GM18508 (cell line): ENCODE results near the gene LLGL1.

Experiments
- ATAC-seq: cut with Tn5 transposase; IDR thresholded peaks from one replicate; pipeline ENCODE4 v1.9.1; 2021; ENCODE audit warnings: moderate number of reproducible peaks; ENCODE audit not compliant: insufficient read depth, unreplicated experiment

LLGL1 gene

DNA sequence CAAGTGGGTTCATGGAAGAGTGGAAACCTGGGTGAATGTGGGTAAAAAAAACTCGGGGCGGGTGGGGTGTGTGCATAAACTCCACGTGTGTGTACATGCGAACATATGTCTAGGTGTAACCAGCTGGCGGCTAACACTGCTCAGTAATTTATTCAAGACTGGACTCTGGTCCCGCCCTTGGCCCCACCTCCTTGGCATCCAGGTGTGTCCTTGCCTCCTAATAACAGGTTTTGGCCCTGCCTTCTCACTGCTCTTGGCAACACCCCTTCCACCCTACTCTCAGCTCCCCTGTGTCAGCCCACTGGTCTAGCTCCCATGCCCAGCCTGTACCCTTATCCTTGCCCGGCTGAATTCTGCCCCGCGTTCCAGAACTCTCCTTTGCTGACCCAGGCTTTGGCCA is 24.8 kb downstream of the LLGL1 start:
- no peak for ATAC-seq

- ATAC-seq, result no peak
These were observed 25.3 kb downstream of the LLGL1 start for GRCh38 chr17:18250708-18251107.

DNA sequence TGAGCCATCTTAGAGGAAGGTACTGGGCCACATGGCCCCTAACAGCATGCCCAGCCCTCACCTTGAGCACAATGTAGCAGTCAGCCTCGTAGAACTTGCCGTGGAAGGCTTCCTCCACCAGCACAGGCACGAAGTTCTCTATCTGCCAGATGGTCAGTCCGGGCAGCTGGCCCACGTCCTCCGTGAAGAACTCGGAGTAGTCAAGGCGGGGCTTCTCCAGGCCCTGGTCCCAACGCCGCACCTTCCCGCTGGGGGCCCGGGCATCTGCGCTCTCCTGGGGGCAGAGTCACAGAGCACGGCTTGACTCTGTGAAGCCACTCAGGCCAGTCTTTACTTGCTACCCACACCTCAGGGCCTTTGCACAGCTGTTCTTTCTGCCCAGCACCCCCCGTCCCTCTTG is 25.8 kb downstream of the LLGL1 start:
- no peak for ATAC-seq

DNA sequence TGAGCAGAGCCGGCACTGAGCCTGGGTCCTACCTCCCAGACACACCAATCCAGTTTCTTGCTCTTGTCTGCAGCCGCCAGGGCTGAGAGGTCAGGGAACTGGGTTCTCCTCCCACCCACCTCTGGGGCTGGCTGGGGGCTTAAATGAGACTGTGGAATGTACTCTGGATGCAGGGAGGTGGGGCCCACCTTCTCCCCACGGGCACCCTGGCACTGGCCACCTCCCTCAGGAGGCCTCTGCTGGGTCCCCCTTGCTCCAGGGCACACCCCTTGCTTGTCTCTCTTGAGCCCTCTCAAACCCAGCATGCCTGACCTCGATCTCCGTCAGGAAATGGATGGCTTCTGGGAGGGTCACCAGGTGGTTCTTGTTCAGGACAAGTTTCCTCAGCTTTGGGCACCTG is 26.7 kb downstream of the LLGL1 start:
- ATAC-seq, result no peak

DNA sequence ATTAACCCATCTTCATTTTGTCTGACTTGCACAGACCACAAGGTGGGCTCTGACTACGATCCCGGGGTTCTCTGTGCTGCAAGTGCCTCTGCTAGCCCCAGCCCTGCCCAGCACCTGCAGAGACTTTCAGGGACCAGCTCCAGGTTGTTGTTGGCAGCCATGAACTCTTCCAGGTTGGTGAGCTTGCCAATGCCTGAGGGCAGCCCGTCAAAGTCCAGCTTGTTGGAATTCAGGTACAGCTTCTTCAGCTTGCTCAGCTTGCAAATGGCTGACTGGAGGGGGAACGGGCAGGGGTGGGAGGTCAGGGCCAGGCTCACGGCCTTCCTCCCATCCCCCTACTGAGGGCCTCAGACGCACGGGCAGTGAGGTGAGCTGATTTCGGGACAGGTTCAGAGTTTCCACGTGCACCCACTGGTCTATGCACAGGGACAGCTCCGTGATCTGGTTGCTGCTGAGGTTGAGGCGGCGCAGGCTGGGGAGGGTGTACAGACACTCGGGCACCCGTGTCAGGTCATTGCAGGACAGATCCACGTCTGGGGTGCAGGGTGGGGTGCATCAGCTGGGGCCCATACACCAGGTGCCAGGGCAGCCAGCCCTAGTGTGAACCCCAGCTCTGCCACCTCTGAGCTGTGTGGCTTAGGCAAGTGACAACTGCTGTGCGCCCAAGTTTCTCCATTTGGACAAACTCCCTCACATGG is 27.9 kb downstream of the LLGL1 start:
- no peak for ATAC-seq

DNA sequence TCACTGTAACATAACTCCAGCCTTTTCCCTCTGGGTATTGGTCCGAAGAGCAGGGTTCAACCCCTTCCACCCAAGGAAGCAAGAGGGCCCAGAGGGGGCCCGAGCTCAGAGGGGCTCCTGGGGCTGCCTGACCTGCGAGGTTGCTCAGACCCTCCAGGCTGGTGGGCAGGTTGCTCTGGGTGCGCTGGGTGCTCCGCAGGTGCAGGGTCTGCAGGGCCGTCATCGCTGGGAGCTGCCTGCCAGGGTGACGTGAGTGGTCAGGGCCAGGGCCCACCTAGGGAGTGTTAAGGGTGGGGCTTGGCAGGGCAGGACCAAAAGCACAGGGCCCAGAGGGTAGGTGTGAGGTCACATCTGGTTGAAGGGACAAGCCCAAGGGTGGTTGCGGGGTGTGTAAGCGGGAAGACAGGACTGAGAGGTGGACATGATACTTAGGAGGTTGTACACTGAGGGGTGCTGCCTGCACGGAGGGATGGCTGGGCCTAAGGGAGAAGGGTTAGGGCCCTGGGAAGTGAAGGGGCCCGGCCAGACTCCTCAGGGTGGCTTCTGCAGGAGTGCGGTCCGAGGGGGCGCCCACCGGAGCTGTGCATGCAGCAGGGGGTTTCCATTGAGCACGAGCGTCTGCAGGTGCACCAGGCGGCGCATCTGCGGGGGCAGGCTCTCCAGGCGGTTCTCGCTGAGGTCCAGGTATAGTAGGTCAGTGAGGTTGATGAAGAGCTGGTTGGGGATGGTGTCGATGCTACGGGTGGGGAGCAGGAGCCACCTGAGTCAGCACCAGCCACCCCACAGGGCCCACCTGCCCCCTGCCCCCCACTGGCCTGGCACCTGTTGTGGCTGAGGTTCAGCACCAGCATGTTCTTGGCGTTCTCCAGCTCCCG is 28.7 kb downstream of the LLGL1 start:
- ATAC-seq, result no peak

DNA sequence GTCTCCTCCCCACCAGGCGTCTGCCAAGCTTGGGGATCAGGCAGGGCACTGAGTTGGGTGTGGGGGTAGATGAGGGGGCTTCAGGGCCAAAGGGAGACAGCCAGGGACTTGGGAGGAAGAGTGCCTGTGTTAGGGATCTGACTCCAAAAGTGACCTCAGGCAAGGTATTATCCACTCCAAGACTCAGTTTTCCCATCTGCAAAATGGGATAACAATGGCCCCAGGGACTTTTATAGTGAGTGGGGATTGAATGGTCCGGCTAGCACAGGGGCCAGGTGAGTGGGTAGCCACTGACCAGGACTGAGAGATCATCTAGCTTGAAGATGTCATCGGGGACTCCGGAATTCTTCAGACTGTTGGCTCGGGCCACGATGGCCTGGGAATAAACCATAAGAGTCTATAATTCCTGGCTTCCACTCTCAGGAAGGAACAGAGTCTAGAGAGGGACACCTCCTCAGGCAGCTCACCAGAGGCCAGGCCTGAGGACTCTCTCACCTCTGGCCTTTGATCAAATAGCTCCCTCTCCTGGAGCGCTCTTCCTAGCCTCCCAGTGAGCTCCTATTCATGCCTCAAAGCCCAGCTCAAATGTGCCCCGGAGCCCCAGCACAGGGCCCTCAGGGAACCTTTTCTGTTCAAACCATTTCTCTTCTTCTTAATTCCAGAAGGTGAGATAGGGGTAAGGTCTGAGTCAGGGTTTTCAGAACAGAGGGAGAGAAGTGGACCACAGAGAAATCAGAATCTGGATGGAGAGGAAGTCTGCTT is 29.6 kb downstream of the LLGL1 start:
- no peak for ATAC-seq

DNA sequence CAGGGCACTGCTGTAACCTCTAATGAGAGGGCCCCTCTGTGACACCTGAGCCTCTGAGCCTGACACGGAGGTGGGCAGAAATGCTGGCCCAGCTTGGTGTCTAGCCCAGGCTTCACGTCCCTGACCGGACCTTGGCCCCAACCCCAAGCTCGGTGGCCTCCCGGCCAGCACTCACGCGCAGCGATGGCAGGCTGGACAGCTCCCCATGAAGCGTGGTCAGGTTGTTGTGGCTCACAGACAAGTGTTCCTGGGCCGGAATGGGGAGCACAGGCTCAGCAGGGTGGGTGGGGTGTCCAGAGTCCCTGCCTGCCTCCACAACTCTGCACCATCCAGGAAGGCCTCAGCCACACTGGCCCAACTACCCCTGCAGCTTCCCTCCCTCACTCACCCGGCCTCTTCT is 30.9 kb downstream of the LLGL1 start:
- ATAC-seq, result no peak

DNA sequence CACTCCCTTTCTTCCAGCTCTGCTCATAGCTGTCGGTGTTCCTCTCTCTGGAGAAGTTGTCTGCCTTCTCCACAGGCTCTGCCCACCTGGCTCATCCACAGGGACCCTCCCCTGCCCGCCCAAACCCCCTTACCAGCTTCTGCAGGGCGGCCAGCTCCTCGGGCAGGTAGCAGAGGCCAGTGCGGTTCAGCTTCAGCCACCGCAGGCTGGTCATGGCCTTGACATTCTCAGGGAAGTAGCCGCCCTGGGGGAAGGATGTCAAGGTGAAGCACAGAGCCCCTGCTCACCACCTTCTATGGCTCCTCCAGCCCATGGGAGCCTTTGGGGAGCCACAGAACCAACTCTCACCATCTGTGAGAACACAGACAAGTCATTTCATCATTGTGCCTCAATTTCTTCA is 31.3 kb downstream of the LLGL1 start:
- ATAC-seq, result no peak

GRCh38 chr17:18257268-18257981 is 32.0 kb downstream of the LLGL1 start:
- ATAC-seq, result no peak

- ATAC-seq, result no peak
These were observed 32.5 kb downstream of the LLGL1 start for GRCh38 chr17:18257982-18258355.

- ATAC-seq, result no peak
These were observed 33.1 kb downstream of the LLGL1 start, which contains the start of gene FLII for GRCh38 chr17:18258356-18259038. Gene FLII, minus strand, starts transcription at chr17:18258738. Its CDS starts 48 bp downstream, at chr17:18258690.

GRCh38 chr17:18259621-18260331 is 34.3 kb downstream of the LLGL1 start:
- no peak for ATAC-seq

DNA sequence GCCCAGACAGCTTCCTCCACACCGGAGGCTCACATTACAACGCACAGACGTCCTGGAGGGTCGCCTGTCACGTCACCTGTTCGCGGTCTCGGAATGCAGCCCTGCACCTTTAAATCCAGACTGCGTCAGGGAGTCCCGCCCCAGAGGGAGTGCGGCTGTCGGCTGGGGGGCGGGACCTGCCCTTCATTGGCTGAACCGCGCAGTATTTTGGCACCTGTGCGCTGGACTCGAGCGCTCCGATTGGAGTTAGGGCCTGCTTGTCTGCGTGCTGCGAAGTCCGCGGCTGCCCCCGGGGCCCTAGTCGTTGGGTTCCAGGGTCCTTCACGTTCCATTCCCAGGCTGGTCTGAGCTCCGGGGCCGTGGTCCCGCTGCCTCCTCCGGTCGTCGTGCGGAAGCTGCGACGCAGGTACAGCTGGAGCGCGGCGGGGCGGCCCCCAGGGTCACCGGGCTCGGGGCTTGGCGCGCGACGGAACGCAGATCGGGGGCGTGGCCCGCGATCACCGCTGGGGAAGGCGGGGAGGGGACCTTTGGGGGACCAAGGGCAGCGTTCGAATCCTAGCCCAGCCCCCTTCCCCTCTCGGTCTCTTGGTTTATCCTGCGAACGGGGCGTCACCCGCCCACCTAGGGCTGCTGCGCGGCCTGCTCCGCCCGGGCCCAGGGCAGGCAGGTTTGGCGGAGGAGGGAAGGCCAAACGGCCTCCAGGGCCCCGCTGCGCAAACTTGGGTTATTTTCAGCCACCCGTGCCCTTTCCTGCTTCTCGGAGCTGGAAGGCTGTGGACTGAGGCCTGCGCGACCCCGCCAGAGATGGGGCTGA is 35.1 kb downstream of the LLGL1 start, which contains the start of gene MIEF2:
Gene MIEF2 (plus strand): TSS at position 331 of the 814 bp plus-strand sequence. CDS start 2,059 bp downstream, outside the sequence.
- peak; percentile 52 for ATAC-seq

GRCh38 chr17:18261146-18261515 is 35.7 kb downstream of the LLGL1 start:
- ATAC-seq, result no peak

GRCh38 chr17:18261659-18262058 is 36.2 kb downstream of the LLGL1 start:
- ATAC-seq, result no peak

DNA sequence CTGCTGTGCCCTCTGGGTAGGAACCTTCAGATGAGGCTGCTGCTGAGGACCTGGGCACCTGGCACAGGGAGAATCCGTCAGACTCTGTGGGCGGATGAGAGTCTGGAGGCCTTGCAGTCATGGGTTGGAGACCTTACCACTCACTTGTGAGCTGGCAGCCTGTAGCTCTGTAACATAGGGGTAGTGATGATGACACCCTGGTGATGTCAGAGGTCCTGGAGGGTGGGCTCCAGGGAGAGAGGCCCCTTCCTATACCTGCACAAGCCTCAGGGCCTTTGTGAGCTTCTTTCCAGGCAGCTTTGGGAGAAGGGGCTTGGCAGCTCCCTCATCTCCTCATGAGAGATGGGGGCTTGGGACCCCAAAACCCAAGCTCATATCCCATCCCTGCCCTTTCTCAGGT is 36.7 kb downstream of the LLGL1 start:
- ATAC-seq, result no peak

GRCh38 chr17:18262641-18263040 is 37.2 kb downstream of the LLGL1 start:
- ATAC-seq, result no peak
